Measurements from ENCODE around the gene PLA2R1.

- TF ChIP-seq CTCF (tag by site-specific recombination; IDR thresholded peaks at IDR 0.05) (no peak), YY1 (tag by site-specific recombination; IDR thresholded peaks at IDR 0.05) (no peak), ZNF707 (tag by site-specific recombination; IDR thresholded peaks at IDR 0.05) (no peak), ZBTB49 (tag by site-specific recombination; IDR thresholded peaks at IDR 0.05; ENCODE audit: low read depth) (no peak), ZNF24 (tag by site-specific recombination; IDR thresholded peaks at IDR 0.05) (no peak), KLF10 (tag by site-specific recombination; IDR thresholded peaks at IDR 0.05) (no peak), ZNF449 (tag by site-specific recombination; IDR thresholded peaks at IDR 0.05) (no peak), SCRT2 (tag by site-specific recombination; IDR thresholded peaks at IDR 0.05) (no peak), PBX3 (CRISPR knock-in tag; IDR thresholded peaks at IDR 0.05) (no peak), TCF7L2 (IDR thresholded peaks at IDR 0.05; ENCODE audit: borderline replicate concordance, low read depth, low read length) (no peak), OSR2 (tag by site-specific recombination; IDR thresholded peaks at IDR 0.05) (no peak)
Measured at GRCh38 chr2:160035125-160035524, 27.3 kb downstream of the PLA2R1 start.
